MM.1S (cell line): ENCODE data around the gene EPHB1.

Experiments
- DNase-seq: peaks from one replicate; pipeline ENCODE4 v3.0.0-alpha.2; 2015
- H2AFZ ChIP-seq: fragments of 300-600 bp; sonication (generic); 2 replicates; pipeline ENCODE4 v1.6.0; 2016; ENCODE audit warnings: antibody characterized with exemption, low read length
- H3F3A ChIP-seq: fragments of 300-600 bp; sonication (generic); 2 replicates; pipeline ENCODE4 v1.6.1; 2016; ENCODE audit warnings: mild to moderate bottlenecking, antibody characterized with exemption, low read length, moderate library complexity, mixed read lengths; ENCODE audit not compliant: insufficient read depth
- H3K27ac ChIP-seq: fragments of 300-600 bp; sonication (generic); 2 replicates; pipeline ENCODE4 v1.5.1; 2016; ENCODE audit warnings: mild to moderate bottlenecking, low read length
- H3K27me3 ChIP-seq: fragments of 300-600 bp; sonication (generic); replicated peaks from 2 replicates; pipeline ENCODE4 v1.6.0; 2016; ENCODE audit warnings: low read length; ENCODE audit not compliant: insufficient read depth
- H3K36me3 ChIP-seq: fragments of 300-600 bp; sonication (generic); replicated peaks from 2 replicates; pipeline ENCODE4 v1.6.1; 2016; ENCODE audit warnings: mild to moderate bottlenecking, low read length, mixed read lengths; ENCODE audit not compliant: insufficient read depth
- H3K4me1 ChIP-seq: fragments of 300-600 bp; sonication (generic); 2 replicates; pipeline ENCODE4 v1.6.1; 2016; ENCODE audit warnings: low read length, mixed read lengths
- H3K4me2 ChIP-seq: fragments of 300-600 bp; sonication (generic); 2 replicates; pipeline ENCODE4 v1.6.0; 2016; ENCODE audit warnings: low read depth, low read length
- H3K4me3 ChIP-seq: fragments of 300-600 bp; sonication (generic); 2 replicates; pipeline ENCODE4 v1.5.1; 2016; ENCODE audit warnings: low read length, mixed read lengths
- H3K79me2 ChIP-seq: fragments of 300-600 bp; sonication (generic); 2 replicates; pipeline ENCODE4 v1.6.1; 2016; ENCODE audit warnings: mixed run types, low read length, mixed read lengths
- H3K9ac ChIP-seq: fragments of 300-600 bp; sonication (generic); 2 replicates; pipeline ENCODE4 v1.6.1; 2016; ENCODE audit warnings: low read length, mixed read lengths
- H3K9me2 ChIP-seq: fragments of 300-600 bp; sonication (generic); replicated peaks from 2 replicates; pipeline ENCODE4 v1.6.1; 2016; ENCODE audit warnings: mild to moderate bottlenecking, low read length, mixed read lengths; ENCODE audit not compliant: insufficient read depth
- H3K9me3 ChIP-seq: fragments of 300-600 bp; sonication (generic); replicated peaks from 2 replicates; pipeline ENCODE4 v1.6.1; 2016; ENCODE audit warnings: mild to moderate bottlenecking, low read length, mixed read lengths; ENCODE audit not compliant: insufficient read depth
- H4K20me1 ChIP-seq: fragments of 300-600 bp; sonication (generic); 2 replicates; pipeline ENCODE4 v1.6.1; 2016; ENCODE audit warnings: mild to moderate bottlenecking, low read length, moderate library complexity, mixed read lengths; ENCODE audit not compliant: insufficient read depth
- CTCF ChIP-seq: fragments of 300-600 bp; sonication (generic); IDR thresholded peaks from 2 replicates; pipeline ENCODE4 v1.5.1; 2016; ENCODE audit warnings: antibody characterized with exemption, low read length, mixed read lengths
- EZH2 ChIP-seq: fragments of 300-600 bp; sonication (generic); optimal IDR thresholded peaks from 2 replicates; pipeline ENCODE3; 2017; ENCODE audit warnings: low read depth, mild to moderate bottlenecking, antibody characterized with exemption, low read length, mixed read lengths
- EZH2phosphoT487 ChIP-seq: fragments of 300-600 bp; sonication (generic); IDR thresholded peaks from 2 replicates; pipeline ENCODE4 v1.6.1; 2018; ENCODE audit warnings: antibody characterized with exemption, low read length

Gene EPHB1

DNA sequence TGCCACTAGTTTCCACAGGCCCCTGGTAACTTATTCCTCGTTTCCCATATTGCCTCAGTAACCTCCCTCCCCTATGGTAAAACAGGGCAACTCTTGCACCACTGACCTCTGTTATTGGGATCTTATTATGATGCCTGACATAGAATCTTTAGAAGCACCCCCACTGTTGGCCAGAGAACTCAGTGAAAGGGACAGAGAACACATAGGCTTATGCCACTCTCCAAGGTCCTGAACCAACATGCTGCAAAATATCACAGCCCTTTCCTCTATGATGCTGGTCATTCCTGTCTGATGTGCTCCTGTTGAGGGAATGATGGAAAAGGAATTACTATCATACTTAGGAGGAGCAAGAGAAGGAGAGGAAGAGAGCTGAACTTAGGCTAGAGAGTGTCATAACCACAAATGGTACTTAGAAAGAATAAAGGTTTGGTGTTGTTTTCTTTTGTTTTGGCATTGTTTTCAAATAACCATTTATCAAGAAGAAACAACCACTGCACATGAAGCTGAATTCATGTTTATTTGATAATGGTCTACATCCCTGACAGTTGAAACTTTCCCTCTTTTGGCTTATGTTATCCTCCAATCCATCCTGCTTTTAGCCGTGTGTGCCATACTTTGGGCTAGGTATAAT lies 330.2 kb downstream of the EPHB1 start:
- Histone ChIP-seq H3F3A (no peaks in the 10 kb centered on the region), H3K9me2 (no peaks in the 10 kb centered on the region), H3K27me3 (no peaks in the 10 kb centered on the region), H3K79me2 (no peaks in the 10 kb centered on the region), H3K4me1 (no peaks in the 10 kb centered on the region), H2AFZ (no peak overlapping the region), H3K27ac (no peak overlapping the region), H3K9me3 (no peaks in the 10 kb centered on the region), H3K4me3 (no peak overlapping the region), H3K36me3 (no peaks in the 10 kb centered on the region), H3K4me2 (no peak overlapping the region), H4K20me1 (no peaks in the 10 kb centered on the region), H3K9ac (no peak overlapping the region)
- no peak for TF ChIP-seq EZH2
- no peak for TF ChIP-seq EZH2phosphoT487
- TF ChIP-seq CTCF = no peak
- DNase-seq = peak; percentile 39

DNA sequence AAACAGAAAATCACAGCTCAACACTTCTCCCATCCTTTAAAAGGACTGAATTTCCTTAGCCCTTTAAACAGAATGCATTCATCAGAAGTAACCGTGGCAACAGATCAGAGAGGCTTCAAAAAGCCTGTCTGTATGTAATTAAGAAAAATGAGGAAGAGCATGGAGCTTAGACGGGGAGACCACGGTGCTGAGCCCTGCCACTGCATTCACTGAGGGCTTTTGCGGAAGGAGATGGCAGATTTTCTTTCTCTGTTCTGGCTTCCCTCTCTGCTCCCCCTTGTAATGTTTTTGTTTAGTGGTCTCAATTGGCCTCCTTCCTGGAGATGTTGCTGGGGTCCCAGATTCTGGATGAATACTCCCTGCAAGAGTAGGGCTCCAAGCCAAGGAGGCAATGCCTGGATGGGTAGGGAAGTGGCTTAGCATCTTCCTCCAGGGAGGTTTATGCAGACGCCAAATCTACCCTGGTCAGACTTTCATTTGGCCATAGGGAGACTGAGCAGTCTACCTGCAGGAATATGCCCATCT lies 332.9 kb downstream of the EPHB1 start:
- Histone ChIP-seq H2AFZ (no peak overlapping the region), H3K27ac (no peak overlapping the region), H3K27me3 (no peaks in the 10 kb centered on the region), H3K4me2 (no peak overlapping the region), H3K4me1 (no peaks in the 10 kb centered on the region), H3K9ac (no peak overlapping the region), H3K9me3 (no peaks in the 10 kb centered on the region), H3F3A (no peaks in the 10 kb centered on the region), H4K20me1 (no peaks in the 10 kb centered on the region), H3K36me3 (no peaks in the 10 kb centered on the region), H3K9me2 (no peaks in the 10 kb centered on the region), H3K4me3 (no peak overlapping the region), H3K79me2 (no peaks in the 10 kb centered on the region)
- no peak for TF ChIP-seq CTCF
- no peak for TF ChIP-seq EZH2
- no peak for TF ChIP-seq EZH2phosphoT487
- DNase-seq = no peak

DNA sequence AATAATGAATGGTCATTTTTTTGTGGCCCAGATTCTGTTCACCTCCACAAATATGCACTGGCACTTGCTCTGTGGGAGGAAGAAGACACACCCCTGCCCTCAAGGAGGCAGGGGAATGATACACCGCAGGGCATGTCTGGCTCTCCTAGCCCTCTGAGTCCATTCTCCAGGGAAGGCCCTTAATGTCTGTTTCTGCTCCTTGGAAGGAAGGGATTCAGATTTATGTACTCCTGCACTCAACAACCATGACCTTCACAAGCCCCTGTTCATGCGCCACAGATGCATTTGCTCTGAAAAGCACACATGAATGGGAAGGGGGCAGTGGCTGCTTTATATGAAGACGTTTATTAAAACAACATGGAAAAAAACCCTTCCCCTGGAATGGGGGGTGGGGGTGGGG lies 333.8 kb downstream of the EPHB1 start:
- no peak for DNase-seq
- Histone ChIP-seq H3K79me2 (no peaks in the 10 kb centered on the region), H3K4me3 (no peak overlapping the region), H3K9me2 (no peaks in the 10 kb centered on the region), H3K4me2 (no peak overlapping the region), H2AFZ (no peak overlapping the region), H3K4me1 (no peaks in the 10 kb centered on the region), H3K9ac (no peak overlapping the region), H3K36me3 (no peaks in the 10 kb centered on the region), H3K27ac (no peak overlapping the region), H3K9me3 (no peaks in the 10 kb centered on the region), H3K27me3 (no peaks in the 10 kb centered on the region), H3F3A (no peaks in the 10 kb centered on the region), H4K20me1 (no peaks in the 10 kb centered on the region)
- no peak for TF ChIP-seq EZH2
- no peak for TF ChIP-seq CTCF
- TF ChIP-seq EZH2phosphoT487 = no peak
